OCI-LY3 (cell line): ENCODE results near the gene ZNF148.

Experiments
- H2AFZ ChIP-seq: fragments of 200-600, 300-600 bp; shearing (Covaris generic); 2 replicates; pipeline ENCODE4 v1.6.0; 2014; ENCODE audit warnings: antibody characterized with exemption, low read depth, low read length
- H3K27ac ChIP-seq: fragments of 200-600, 300-600 bp; sonication (generic); 2 replicates; pipeline ENCODE4 v1.5.1; 2014; ENCODE audit warnings: mild to moderate bottlenecking, low read length, moderate library complexity, mixed read lengths
- H3K27me3 ChIP-seq: fragments of 200-600, 300-600 bp; sonication (generic); 2 replicates; pipeline ENCODE4 v1.6.1; 2014; ENCODE audit warnings: low read depth, low read length, mixed read lengths
- H3K36me3 ChIP-seq: fragments of 200-600, 300-600 bp; sonication (generic); replicated peaks from 2 replicates; pipeline ENCODE3; 2014; ENCODE audit warnings: low read depth, low read length, mixed read lengths
- H3K4me1 ChIP-seq: fragments of 300-600, 200-600 bp; sonication (generic); 2 replicates; pipeline ENCODE4 v1.6.1; 2014; ENCODE audit warnings: low read length, mixed read lengths
- H3K4me2 ChIP-seq: fragments of 200-600, 300-600 bp; sonication (generic); 2 replicates; pipeline ENCODE4 v1.6.1; 2014; ENCODE audit warnings: low read length, mixed read lengths
- H3K4me3 ChIP-seq: fragments of 300-600, 200-600 bp; sonication (generic); 2 replicates; pipeline ENCODE4 v1.5.1; 2014; ENCODE audit warnings: antibody characterized with exemption, mild to moderate bottlenecking, low read length, moderate library complexity
- H3K79me2 ChIP-seq: fragments of 300-600, 200-600 bp; shearing (Covaris generic); 2 replicates; pipeline ENCODE4 v1.6.1; 2014; ENCODE audit warnings: mild to moderate bottlenecking, low read length, mixed read lengths
- H3K9ac ChIP-seq: fragments of 300-600, 200-600 bp; shearing (Covaris generic); 2 replicates; pipeline ENCODE4 v1.6.0; 2014; ENCODE audit warnings: mild to moderate bottlenecking, low read length, moderate library complexity
- H3K9me3 ChIP-seq: fragments of 200-600, 300-600 bp; shearing (Covaris generic); 2 replicates; pipeline ENCODE4 v1.6.1; 2014; ENCODE audit warnings: low read length, mixed read lengths; ENCODE audit not compliant: insufficient read depth
- H4K20me1 ChIP-seq: fragments of 200-600, 300-600 bp; sonication (generic); 2 replicates; pipeline ENCODE4 v1.6.1; 2016; ENCODE audit warnings: low read length, mixed read lengths; ENCODE audit not compliant: insufficient read depth
- EZH2phosphoT487 ChIP-seq: fragments of 200-600 bp; shearing (Covaris generic); IDR thresholded peaks from 2 replicates; pipeline ENCODE4 v1.6.1; 2018; ENCODE audit warnings: antibody characterized with exemption, mixed run types, low read depth
- TF ChIP-seq, protein P1 (sequence below): fragments of 200-600, 300-600 bp; sonication (generic); IDR thresholded peaks from 2 replicates; pipeline ENCODE4 v1.5.1; 2014; ENCODE audit warnings: antibody characterized with exemption, low read length, low read depth

The ZNF148 gene

DNA sequence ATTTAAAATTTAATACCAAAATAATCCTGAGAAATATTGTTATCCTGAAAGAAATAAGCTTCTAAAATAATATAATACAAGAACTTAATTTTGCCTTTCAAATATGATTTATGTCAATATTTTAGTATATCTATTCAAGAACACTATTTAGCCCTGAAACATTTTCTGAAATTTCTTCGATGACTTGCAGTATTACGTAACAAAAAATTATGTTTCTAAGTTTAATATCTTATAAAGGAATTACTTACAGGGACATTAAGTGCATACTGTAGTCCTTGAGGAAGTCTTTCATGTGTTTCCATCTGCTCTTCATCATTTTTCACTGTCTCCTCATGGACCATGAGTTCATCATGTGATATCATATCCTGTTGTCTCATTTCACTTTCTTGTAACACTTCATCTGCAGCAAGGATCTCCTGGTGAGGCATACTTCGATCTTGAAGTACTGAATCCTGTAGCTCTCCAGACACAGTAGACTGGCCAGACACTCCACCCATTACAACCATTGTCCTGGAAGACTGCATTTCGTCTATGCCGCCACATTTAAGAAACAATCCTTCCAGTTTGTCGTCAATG is 62.0 kb downstream of the ZNF148 start:
- H3K27me3 ChIP-seq: no peaks in the 10 kb centered on the region
- H3K4me3 ChIP-seq: no peak overlapping the region
- no peak overlapping the region for H3K9ac ChIP-seq
- H3K4me2 ChIP-seq: no peak overlapping the region
- H3K79me2 ChIP-seq: peaks cover 36% of the 10 kb centered on the region
- H3K36me3 ChIP-seq: peaks cover 61% of the 10 kb centered on the region
- H3K27ac ChIP-seq: no peak overlapping the region
- no peaks in the 10 kb centered on the region for H3K9me3 ChIP-seq
- H2AFZ ChIP-seq: no peak overlapping the region
- H3K4me1 ChIP-seq: peaks cover 37% of the 10 kb centered on the region
- no peaks in the 10 kb centered on the region for H4K20me1 ChIP-seq
- TF ChIP-seq EZH2phosphoT487: no peak
- TF ChIP-seq, protein P1, sequence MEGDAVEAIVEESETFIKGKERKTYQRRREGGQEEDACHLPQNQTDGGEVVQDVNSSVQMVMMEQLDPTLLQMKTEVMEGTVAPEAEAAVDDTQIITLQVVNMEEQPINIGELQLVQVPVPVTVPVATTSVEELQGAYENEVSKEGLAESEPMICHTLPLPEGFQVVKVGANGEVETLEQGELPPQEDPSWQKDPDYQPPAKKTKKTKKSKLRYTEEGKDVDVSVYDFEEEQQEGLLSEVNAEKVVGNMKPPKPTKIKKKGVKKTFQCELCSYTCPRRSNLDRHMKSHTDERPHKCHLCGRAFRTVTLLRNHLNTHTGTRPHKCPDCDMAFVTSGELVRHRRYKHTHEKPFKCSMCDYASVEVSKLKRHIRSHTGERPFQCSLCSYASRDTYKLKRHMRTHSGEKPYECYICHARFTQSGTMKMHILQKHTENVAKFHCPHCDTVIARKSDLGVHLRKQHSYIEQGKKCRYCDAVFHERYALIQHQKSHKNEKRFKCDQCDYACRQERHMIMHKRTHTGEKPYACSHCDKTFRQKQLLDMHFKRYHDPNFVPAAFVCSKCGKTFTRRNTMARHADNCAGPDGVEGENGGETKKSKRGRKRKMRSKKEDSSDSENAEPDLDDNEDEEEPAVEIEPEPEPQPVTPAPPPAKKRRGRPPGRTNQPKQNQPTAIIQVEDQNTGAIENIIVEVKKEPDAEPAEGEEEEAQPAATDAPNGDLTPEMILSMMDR: no peak

DNA sequence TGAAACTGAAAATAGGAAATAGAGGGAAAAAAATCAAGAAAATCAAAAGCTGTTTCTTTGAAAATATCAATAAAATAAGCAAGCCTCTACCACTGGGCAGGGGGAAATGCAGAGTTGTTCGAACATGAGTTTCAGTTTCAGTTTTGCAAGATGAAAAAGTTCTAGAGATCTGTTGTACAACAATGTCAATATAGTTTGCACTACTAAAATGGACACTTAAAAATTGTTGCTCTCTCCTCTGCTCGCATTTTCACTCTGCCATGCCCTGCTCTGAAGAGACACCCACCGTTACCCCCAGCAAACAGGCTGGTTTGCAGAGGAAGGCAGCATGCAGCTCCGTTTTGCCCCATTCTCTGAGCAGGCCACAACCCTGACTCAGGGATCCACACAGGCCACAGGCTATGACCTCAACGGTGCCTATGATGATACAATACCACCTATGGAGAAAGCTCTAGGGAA is 64.5 kb downstream of the ZNF148 start:
- no peaks in the 10 kb centered on the region for H4K20me1 ChIP-seq
- H3K27me3 ChIP-seq: no peaks in the 10 kb centered on the region
- peaks cover 58% of the 10 kb centered on the region for H3K36me3 ChIP-seq
- H3K9me3 ChIP-seq: no peaks in the 10 kb centered on the region
- H3K79me2 ChIP-seq: peaks cover 56% of the 10 kb centered on the region
- TF ChIP-seq, protein P1: no peak
- no peak for TF ChIP-seq EZH2phosphoT487
- peak overlapping the region; percentile 14; the same call in 1 of the 2 replicates for H3K9ac ChIP-seq
- no peak overlapping the region for H2AFZ ChIP-seq
- H3K4me3 ChIP-seq: peak overlapping the region; percentile 62
- H3K27ac ChIP-seq: peak overlapping the region; percentile 30
- H3K4me1 ChIP-seq: peaks cover 17% of the 10 kb centered on the region
- H3K4me2 ChIP-seq: peak overlapping the region; percentile 80

DNA sequence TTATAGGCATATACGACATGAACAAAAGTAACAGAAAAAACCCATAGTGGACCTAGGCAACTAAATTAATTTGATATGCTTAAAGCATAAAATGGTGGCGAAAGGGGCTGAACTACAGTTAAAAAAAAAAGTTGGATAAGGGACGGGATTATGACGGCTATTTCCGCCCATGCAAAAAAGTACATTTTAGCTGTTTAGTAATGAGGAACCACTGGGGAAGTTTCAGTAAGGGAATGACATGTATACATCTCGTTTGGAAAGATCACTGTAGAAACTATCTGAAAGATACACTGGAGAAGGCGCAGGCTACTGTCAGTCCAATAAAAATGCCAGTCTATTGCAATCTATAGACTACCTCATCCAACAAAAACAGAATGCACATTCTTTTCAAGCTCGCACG is 65.6 kb downstream of the ZNF148 start:
- Histone ChIP-seq H3K79me2 (peaks cover 66% of the 10 kb centered on the region), H3K9ac (no peak overlapping the region), H3K4me1 (peaks cover 17% of the 10 kb centered on the region), H3K27me3 (no peaks in the 10 kb centered on the region), H3K9me3 (no peaks in the 10 kb centered on the region), H3K36me3 (peaks cover 57% of the 10 kb centered on the region), H3K4me3 (no peak overlapping the region), H4K20me1 (0 out of 2 replicates have a peak, but pooled peaks cover 6% of the 10 kb centered on the region), H3K27ac (no peak overlapping the region), H2AFZ (no peak overlapping the region), H3K4me2 (no peak overlapping the region)
- no peak for TF ChIP-seq EZH2phosphoT487
- TF ChIP-seq, protein P1: no peak

DNA sequence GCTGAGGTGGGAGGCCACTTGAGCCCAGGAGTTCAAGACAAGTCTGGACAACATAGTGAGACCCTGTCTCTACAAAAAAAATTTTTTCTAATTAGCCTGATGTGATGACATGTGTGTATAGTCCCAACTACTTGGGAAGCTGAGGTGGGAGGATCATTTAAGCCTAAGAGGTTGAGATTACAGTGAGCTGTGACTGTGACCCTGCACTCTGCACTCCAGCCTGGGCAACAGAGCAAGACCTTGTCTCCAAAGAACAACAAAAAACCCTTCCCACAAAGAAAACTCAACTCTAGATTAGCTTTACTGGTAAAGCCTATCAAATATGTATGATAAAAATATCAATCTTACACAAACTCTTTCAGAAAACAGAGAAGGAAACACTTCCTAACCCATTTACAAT is 68.5 kb downstream of the ZNF148 start:
- Histone ChIP-seq H3K27me3 (no peaks in the 10 kb centered on the region), H3K36me3 (peaks cover 43% of the 10 kb centered on the region), H3K4me1 (peaks cover 17% of the 10 kb centered on the region), H3K27ac (no peak overlapping the region), H3K79me2 (peaks cover 78% of the 10 kb centered on the region), H4K20me1 (peaks cover 22% of the 10 kb centered on the region), H3K4me3 (no peak overlapping the region), H3K9me3 (no peaks in the 10 kb centered on the region), H2AFZ (no peak overlapping the region), H3K9ac (no peak overlapping the region), H3K4me2 (no peak overlapping the region)
- TF ChIP-seq, protein P1: no peak
- no peak for TF ChIP-seq EZH2phosphoT487
